Fibroblast of skin of scalp (primary cell): ENCODE results near the gene MRPL23.

Experiments used
- DNase-seq: peaks from one replicate; pipeline ENCODE4 v3.0.0-alpha.2; 2013

The MRPL23 gene

GRCh38 chr11:1921574-1922141 is 25.5 kb upstream of the MRPL23 start:
- DNase-seq, result peak; percentile 55

- DNase-seq, result no peak
Observed at GRCh38 chr11:1922481-1923081, 24.6 kb upstream of the MRPL23 start.

- no peak for DNase-seq
Observed at GRCh38 chr11:1923201-1923956, 23.8 kb upstream of the MRPL23 start.

- no peak for DNase-seq
Observed at GRCh38 chr11:1924181-1924580, 23.0 kb upstream of the MRPL23 start.

GRCh38 chr11:1924646-1925372 is 22.3 kb upstream of the MRPL23 start:
- DNase-seq, result no peak

GRCh38 chr11:1925373-1926155 is 21.6 kb upstream of the MRPL23 start:
- DNase-seq, result no peak

GRCh38 chr11:1926156-1927025 is 20.7 kb upstream of the MRPL23 start:
- no peak for DNase-seq

- no peak for DNase-seq
Observed at GRCh38 chr11:1927026-1927847, 19.9 kb upstream of the MRPL23 start.

- no peak for DNase-seq
Observed at GRCh38 chr11:1927848-1928469, 19.2 kb upstream of the MRPL23 start.

GRCh38 chr11:1928470-1928890 is 18.7 kb upstream of the MRPL23 start:
- no peak for DNase-seq

GRCh38 chr11:1928891-1929541 is 18.1 kb upstream of the MRPL23 start:
- no peak for DNase-seq

GRCh38 chr11:1929621-1930461 is 17.3 kb upstream of the MRPL23 start:
- no peak for DNase-seq

- no peak for DNase-seq
Observed at GRCh38 chr11:1930462-1930830, 16.7 kb upstream of the MRPL23 start.

GRCh38 chr11:1931341-1932104 is 15.6 kb upstream of the MRPL23 start:
- DNase-seq, result peak; percentile 64

GRCh38 chr11:1932105-1932480 is 15.0 kb upstream of the MRPL23 start:
- DNase-seq, result no peak

- no peak for DNase-seq
Observed at GRCh38 chr11:1932681-1933080, 14.5 kb upstream of the MRPL23 start.

GRCh38 chr11:1933416-1934334 is 13.5 kb upstream of the MRPL23 start:
- DNase-seq, result no peak
